CD14-positive monocyte (primary cell): Measurements from ENCODE around the gene SPTBN4. TPM values are rescaled to one million over a fixed set of nuclear protein-coding genes. Genes with fewer than 3 reads are reported as not detected.
"Not testable (repeated sequence)": the region's sequence is repeated elsewhere in the genome, so short reads cannot be mapped to it uniquely, and the experiment has no call there.

ENCODE experiments used
- DNase-seq, 3 donors: peaks; one replicate each; pipeline ENCODE4 v3.0.0-alpha.2; 2011 to 2022
- H2AFZ ChIP-seq: 2 replicates; pipeline ENCODE4 v1.6.0; 2012; ENCODE audit warnings: mild to moderate bottlenecking, low read depth, low read length, inconsistent platforms; ENCODE audit not compliant: insufficient read depth, poor library complexity, severe bottlenecking
- H3K27ac ChIP-seq, 2 donors: 1 replicate in 1 of 2; 2 replicates in 1 of 2; pipeline ENCODE4 v1.5.1; 2012 to 2013; ENCODE audit warnings: low read length in 2 of 2, control low read depth in 1 of 2, inconsistent platforms in 1 of 2, low read depth in 1 of 2, mild to moderate bottlenecking in 1 of 2
- H3K27me3 ChIP-seq, 2 donors: one replicate each; pipeline versions ENCODE4 v1.6.0 to v1.6.1; 2011 to 2013; ENCODE audit warnings: low read length in 2 of 2; ENCODE audit not compliant: control insufficient read depth in 2 of 2, insufficient read depth in 2 of 2
- H3K36me3 ChIP-seq, 2 donors: replicated peaks in 1 of 2; 1 replicate in 1 of 2; 2 replicates in 1 of 2; pipeline versions ENCODE4 v1.5.1 to v1.6.1; 2012 to 2013; ENCODE audit warnings: low read length in 2 of 2, control low read depth in 1 of 2, inconsistent platforms in 1 of 2, mild to moderate bottlenecking in 1 of 2; ENCODE audit not compliant: insufficient read depth in 2 of 2, control insufficient read depth in 1 of 2
- H3K4me1 ChIP-seq, 2 donors: 1 replicate in 1 of 2; 2 replicates in 1 of 2; pipeline versions ENCODE4 v1.5.1 to v1.6.1; 2012 to 2013; ENCODE audit warnings: low read length in 2 of 2, control low read depth in 1 of 2, inconsistent platforms in 1 of 2, mild to moderate bottlenecking in 1 of 2, moderate library complexity in 1 of 2; ENCODE audit not compliant: insufficient read depth in 2 of 2, control insufficient read depth in 1 of 2
- H3K4me2 ChIP-seq: replicated peaks from 2 replicates; pipeline ENCODE3; 2012; ENCODE audit warnings: low read length, moderate library complexity, mild to moderate bottlenecking; ENCODE audit not compliant: poor library complexity, severe bottlenecking; ENCODE audit errors: extremely low read depth
- H3K4me3 ChIP-seq, 3 experiments: fragments of 200-600 bp in 1 of 3; sonication (generic) in 1 of 3; replicated peaks in 1 of 3; 1 replicate in 2 of 3; 2 replicates in 1 of 3; pipeline ENCODE4 v1.5.1; 2011 to 2013; ENCODE audit warnings: low read length in 3 of 3, mild to moderate bottlenecking in 3 of 3, control low read depth in 2 of 3, low read depth in 2 of 3, inconsistent platforms in 1 of 3, moderate library complexity in 1 of 3
- H3K79me2 ChIP-seq: 2 replicates; pipeline ENCODE4 v1.6.0; 2012; ENCODE audit warnings: mild to moderate bottlenecking, control low read depth, inconsistent platforms, low read length, moderate library complexity; ENCODE audit not compliant: insufficient read depth
- H3K9ac ChIP-seq: 2 replicates; pipeline ENCODE4 v1.6.0; 2017; ENCODE audit warnings: low read length, mild to moderate bottlenecking; ENCODE audit not compliant: insufficient read depth, poor library complexity, severe bottlenecking
- H3K9me3 ChIP-seq, 2 donors: replicated peaks in 1 of 2; 1 replicate in 1 of 2; 2 replicates in 1 of 2; pipeline versions ENCODE4 v1.5.1 to v1.6.1; 2012 to 2013; ENCODE audit warnings: low read length in 2 of 2, control low read depth in 1 of 2; ENCODE audit not compliant: control insufficient read depth in 1 of 2, insufficient read depth in 1 of 2
- H4K20me1 ChIP-seq: 2 replicates; pipeline ENCODE4 v1.6.0; 2012; ENCODE audit warnings: mild to moderate bottlenecking, low read length, control low read depth, moderate library complexity; ENCODE audit not compliant: insufficient read depth
- H3K27ac Mint-ChIP-seq, 7 donors: one replicate each; pipeline ENCODE4 v1.8.0; 2020; ENCODE audit warnings: mild to moderate bottlenecking in 7 of 7, mixed read lengths in 7 of 7, moderate library complexity in 6 of 7, inconsistent platforms in 2 of 7
- H3K27me3 Mint-ChIP-seq, 3 donors: one replicate each; pipeline ENCODE4 v1.8.0; 2021 to 2022; ENCODE audit warnings: low read depth in 3 of 3, mild to moderate bottlenecking in 3 of 3, mixed read lengths in 3 of 3, moderate library complexity in 3 of 3, inconsistent platforms in 1 of 3
- H3K36me3 Mint-ChIP-seq, 2 donors: one replicate each; pipeline ENCODE4 v1.8.0; 2020; ENCODE audit warnings: mixed read lengths in 2 of 2, inconsistent platforms in 1 of 2, mild to moderate bottlenecking in 1 of 2
- H3K4me1 Mint-ChIP-seq: one replicate; pipeline ENCODE4 v1.8.0; 2020; ENCODE audit warnings: mild to moderate bottlenecking, mixed read lengths
- H3K4me3 Mint-ChIP-seq, 2 donors: one replicate each; pipeline ENCODE4 v1.8.0; 2020; ENCODE audit warnings: mild to moderate bottlenecking in 2 of 2, mixed read lengths in 2 of 2, moderate library complexity in 1 of 2
- H3K9me3 Mint-ChIP-seq, 7 donors: one replicate each; pipeline ENCODE4 v1.8.0; 2020 to 2022; ENCODE audit warnings: mixed read lengths in 7 of 7, mild to moderate bottlenecking in 6 of 7, moderate library complexity in 6 of 7, inconsistent platforms in 2 of 7
- CTCF ChIP-seq: fragments of 200-600 bp; IDR thresholded peaks from one replicate; pipeline ENCODE4 v1.8.0; 2022; ENCODE audit warnings: antibody characterized with exemption, mild to moderate bottlenecking
- WGBS: methylation state at CpG from one replicate; pipeline ENCODE4 v1.1.5; 2013; ENCODE audit warnings: missing lambda C conversion rate; ENCODE audit not compliant: insufficient coverage; 5-methylcytosine and 5-hydroxymethylcytosine counted together
- intact Hi-C, 2 donors: fragments of 100-400 bp; cut with micrococcal nuclease; formaldehyde crosslinking; loops; one replicate each; pipeline versions ENCODE4 v1.15.0 to v1.15.1; 2023
- polyA plus RNA-seq, 3 donors: library from polyadenylated mRNA; depleted of rRNA in 1 of 3; unstranded in 2 of 3; stranded (reverse) in 1 of 3; fragments of 300-500 nt in 2 of 3; fragments of >200 nt in 1 of 3; fragmentation: Illumina TruSeq in 2 of 3; gene quantifications; 1 replicate in 2 of 3; 2 replicates in 1 of 3; pipeline ENCODE4 v1.2.3, GENCODE V29; 2012 to 2021

The SPTBN4 gene
- polyA plus RNA-seq, 3 donors, result 0.07 TPM; not detected in 2

GRCh38 chr19:40560092-40560507 lies 93.3 kb downstream of the SPTBN4 start:
- H3K27me3 ChIP-seq, result peaks cover 0 to 14% of the 10 kb centered on the region in 2 donors
- H3K9me3 ChIP-seq, result no peaks in the 10 kb centered on the region
- Mint-ChIP-seq H3K9me3 (peaks cover 0 to 1% (median 0%) of the 10 kb centered on the region in 7 donors), H3K27me3 (peaks cover 23 to 34% (median 32%) of the 10 kb centered on the region in 3 donors), H3K36me3 (no peaks in the 10 kb centered on the region), H3K27ac (no peak overlapping the region), H3K4me3 (no peak overlapping the region), H3K4me1 (no peaks in the 10 kb centered on the region)
- TF ChIP-seq CTCF, result no peak
- no peak overlapping the region for H2AFZ ChIP-seq
- H3K4me3 ChIP-seq, result no peak overlapping the region
- no peaks in the 10 kb centered on the region for H3K79me2 ChIP-seq
- no peak overlapping the region for H3K9ac ChIP-seq
- intact Hi-C loops, result no loop called here
- no peak overlapping the region for H3K4me2 ChIP-seq
- 89% methylated on average over 20 of the region's 20 CpGs for WGBS
- no peak overlapping the region for H3K27ac ChIP-seq
- no peaks in the 10 kb centered on the region for H4K20me1 ChIP-seq
- H3K36me3 ChIP-seq, result no peaks in the 10 kb centered on the region
- H3K4me1 ChIP-seq, result no peaks in the 10 kb centered on the region
- no peak for DNase-seq

DNA sequence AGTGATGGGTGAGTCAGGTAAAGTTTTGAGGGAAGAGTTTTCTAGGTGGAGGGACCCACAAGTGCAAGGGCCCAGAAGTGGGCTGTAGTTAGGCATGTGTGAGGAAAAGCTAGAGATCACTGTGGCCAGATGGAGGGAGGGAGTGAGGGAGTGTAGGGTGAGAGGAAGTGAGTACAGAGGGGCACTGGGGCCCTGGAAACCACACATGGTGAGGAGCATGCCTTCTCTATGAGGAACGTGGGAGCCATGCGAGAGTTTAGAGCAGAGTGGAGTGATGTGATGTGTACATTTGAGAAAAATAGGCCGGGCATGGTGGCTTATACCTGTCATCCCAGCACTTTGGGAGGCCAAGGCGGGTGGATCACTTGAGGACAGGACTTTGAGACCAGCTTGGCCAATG lies 95.1 kb downstream of the SPTBN4 start:
- Histone ChIP-seq H3K79me2 (no peaks in the 10 kb centered on the region), H3K9me3 (no peaks in the 10 kb centered on the region), H3K4me2 (no peak overlapping the region), H3K4me1 (no peaks in the 10 kb centered on the region), H4K20me1 (no peaks in the 10 kb centered on the region), H3K4me3 (no peak overlapping the region), H3K27ac (no peak overlapping the region), H3K36me3 (no peaks in the 10 kb centered on the region), H2AFZ (no peak overlapping the region), H3K27me3 (peaks cover 2 to 24% of the 10 kb centered on the region in 2 donors), H3K9ac (no peak overlapping the region)
- no peak for TF ChIP-seq CTCF
- Mint-ChIP-seq H3K4me3 (no peak overlapping the region), H3K27me3 (peaks cover 33 to 44% (median 41%) of the 10 kb centered on the region in 3 donors), H3K4me1 (no peaks in the 10 kb centered on the region), H3K36me3 (peaks cover 0 to 1% of the 10 kb centered on the region in 2 donors), H3K27ac (no peak overlapping the region), H3K9me3 (peaks cover 0 to 7% (median 0%) of the 10 kb centered on the region in 7 donors)
- 37% methylated on average over 3 of the region's 4 CpGs for WGBS
- DNase-seq, result no peak
- intact Hi-C loops, result no loop called here

DNA sequence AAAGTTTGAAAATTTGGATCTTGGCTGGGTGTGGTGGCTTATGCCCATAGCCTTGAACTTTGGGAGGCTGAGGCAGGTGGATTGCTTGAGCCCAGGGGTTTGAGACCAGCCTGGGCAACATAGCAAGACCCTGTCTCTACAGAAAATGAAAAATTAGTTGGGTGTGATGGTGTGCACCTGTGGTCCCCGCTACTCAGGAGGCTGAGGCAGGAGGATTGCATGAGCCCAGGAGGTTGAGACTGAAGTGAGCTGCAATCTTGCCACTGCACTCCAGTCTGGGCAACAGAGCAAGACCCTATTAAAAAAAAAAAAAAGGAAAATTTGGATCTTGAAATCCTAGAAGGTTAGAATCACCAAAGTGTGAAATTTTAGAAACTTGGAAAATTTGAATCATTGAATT lies 97.7 kb downstream of the SPTBN4 start:
- DNase-seq, H3K79me2 ChIP-seq, H3K9ac ChIP-seq, H3K4me3 ChIP-seq, H3K4me1 Mint-ChIP-seq, H2AFZ ChIP-seq, H4K20me1 ChIP-seq, H3K36me3 Mint-ChIP-seq, H3K27ac Mint-ChIP-seq, intact Hi-C loops, H3K4me2 ChIP-seq, H3K36me3 ChIP-seq, H3K27ac ChIP-seq: not testable (repeated sequence)
- peaks cover 58 to 67% (median 58%) of the 10 kb centered on the region in 3 donors for H3K27me3 Mint-ChIP-seq
- peak overlapping the region in 1 of 2 donors; percentile 5 for H3K4me3 Mint-ChIP-seq
- 86% methylated on average over 1 of the region's 1 CpG for WGBS
- Histone ChIP-seq H3K27me3 (peaks cover 19 to 48% of the 10 kb centered on the region in 2 donors), H3K9me3 (peaks cover 0 to 12% of the 10 kb centered on the region in 2 donors), H3K4me1 (peaks cover 7 to 12% of the 10 kb centered on the region in 2 donors)
- H3K9me3 Mint-ChIP-seq, result peaks cover 0 to 13% (median 8%) of the 10 kb centered on the region in 7 donors
